Adrenal gland (tissue), 12 donors: Measurements from ENCODE around the gene THBS3. TPM values are rescaled to one million over a fixed set of nuclear protein-coding genes. Genes with fewer than 3 reads are reported as not detected.
A peak's percentile ranks its signal among the peaks of the same experiment; 100 is the strongest.

ENCODE experiments used
- DNase-seq, 7 donors: peaks; one replicate each; pipeline ENCODE4 v3.0.0-alpha.2; 2019 to 2020
- H3K27ac ChIP-seq, 5 donors: fragments of 200-600 bp; sonication (generic) in 4 of 5; 1 replicate in 3 of 5; 2 replicates in 2 of 5; pipeline versions ENCODE4 v1.5.1 to v1.8.0; 2016 to 2020; ENCODE audit warnings: mild to moderate bottlenecking in 1 of 5
- H3K27me3 ChIP-seq: fragments of 200-600 bp; 2 replicates; pipeline ENCODE4 v1.8.0; 2021
- H3K36me3 ChIP-seq, 2 donors: fragments of 200-600 bp; replicated peaks in 1 of 2; 1 replicate in 1 of 2; 2 replicates in 1 of 2; pipeline versions ENCODE4 v1.5.1 to v1.8.0; 2018 to 2022
- H3K4me1 ChIP-seq, 2 donors: fragments of 200-600 bp; replicated peaks in 1 of 2; 1 replicate in 1 of 2; 2 replicates in 1 of 2; pipeline versions ENCODE4 v1.5.1 to v1.8.0; 2018 to 2021
- H3K4me3 ChIP-seq, 4 donors: fragments of 200-600 bp; sonication (generic) in 3 of 4; one replicate each; pipeline ENCODE4 v1.5.1; 2016 to 2018
- H3K9me3 ChIP-seq, 3 donors: fragments of 200-600 bp; sonication (generic) in 1 of 3; replicated peaks in 1 of 3; 1 replicate in 2 of 3; 2 replicates in 1 of 3; pipeline versions ENCODE4 v1.5.1 to v1.8.0; 2016 to 2021
- CTCF ChIP-seq, 6 experiments: fragments of 450-650 bp in 4 of 6; fragments of 200-600 bp in 2 of 6; sonication (generic) in 1 of 6; IDR thresholded peaks; 1 replicate in 5 of 6; 2 replicates in 1 of 6; pipeline versions ENCODE4 v1.5.1 to v1.8.0; 2016 to 2021; ENCODE audit warnings: antibody characterized with exemption in 6 of 6, mild to moderate bottlenecking in 2 of 6, moderate library complexity in 1 of 6
- POLR2A ChIP-seq, 2 donors: fragments of 450-650 bp; IDR thresholded peaks; one replicate each; pipeline ENCODE4 v1.6.1; 2017; ENCODE audit warnings: antibody characterized with exemption in 2 of 2, mild to moderate bottlenecking in 2 of 2, moderate library complexity in 1 of 2
- WGBS, 4 donors: extraction: QIAGEN DNeasy Blood & Tissue Kit in 2 of 4; methylation state at CpG; one replicate each; pipeline versions ENCODE4 v1.1.5 to v1.1.7; 2013 to 2017; 5-methylcytosine and 5-hydroxymethylcytosine counted together
- intact Hi-C, 2 donors: fragments of 100-400 bp; cut with DNase I; formaldehyde crosslinking; loops; one replicate each; pipeline versions ENCODE4 v1.14.1 to v1.15.0; 2022 to 2023
- polyA plus RNA-seq, 3 donors: library from polyadenylated mRNA; stranded (reverse); fragments of 200-250 nt in 2 of 3; fragments of 350-450 nt in 1 of 3; fragmentation: Illumina TruSeq in 1 of 3; extraction: RNeasy Lipid Tissue Mini Kit (QIAGEN cat#74804) in 1 of 3; gene quantifications; one replicate each; pipeline ENCODE4 v1.2.3, GENCODE V29; 2013 to 2014
- total RNA-seq, 9 donors: library from RNA; depleted of rRNA in 4 of 9; stranded (reverse); fragments of >200 nt in 4 of 9; fragments of 120-200 nt in 1 of 9; fragmentation: NEBNext Ultra II Directional in 1 of 9; extraction: Animal tissue kit (Norgen Biotek cat#: 25700) in 1 of 9; gene quantifications; one replicate each; pipeline versions ENCODE4 v1.1.0 to v1.2.4, GENCODE V29; 2013 to 2023
- donor health status: healthy with polysubstance abuse.
- donor health status: Bipolar disorder and iron deficiency.
- donor health status: DM: yes; HTN: yes; CAD: no.
- donor health status: DM: no; HTN: no; CAD: no.
- donor health status: DM: no; HTN: no; CAD: no.
- donor health status: DM: yes; HTN: yes; CAD: no.

THBS3 gene
- total and polyA plus RNA-seq, 12 donors: 7.1 to 147 (median 16.7) TPM

GRCh38 chr1:155251566-155251965, 43.9 kb upstream of the THBS3 start:
- H3K4me1 ChIP-seq: peaks cover 22 to 37% of the 10 kb centered on the region in 2 donors

GRCh38 chr1:155250633-155251449, 43.1 kb upstream of the THBS3 start:
- intact Hi-C loops: loop anchor here (5.0 kb wide), 2 partner anchors 71 to 346 kb away; partner anchors contain the start of gene RUSC1 (in 2 of the 2)
- TF ChIP-seq CTCF (IDR thresholded peaks at IDR 0.05) (peak; percentile 100), POLR2A (IDR thresholded peaks at IDR 0.05) (no peak)
- peak; percentile 92 to 97 (median 94) for DNase-seq
- Histone ChIP-seq H3K36me3 (peaks cover 0 to 16% of the 10 kb centered on the region in 2 donors), H3K4me3 (peak overlapping the region in 1 of 4 donors; percentile 45), H3K27me3 (no peaks in the 10 kb centered on the region), H3K4me1 (peaks cover 22 to 33% of the 10 kb centered on the region in 2 donors), H3K9me3 (no peaks in the 10 kb centered on the region), H3K27ac (peak overlapping the region in 3 of 5 donors; percentile 58 to 81 (median 59))
- 14 to 30% (median 15%) methylated on average over 8 to 23 of the region's 23 CpGs for WGBS, 4 donors

More at GRCh38 chr1:155251566-155251965, 43.9 kb upstream of the THBS3 start:
- Histone ChIP-seq H3K9me3 (no peaks in the 10 kb centered on the region), H3K36me3 (peaks cover 0 to 16% of the 10 kb centered on the region in 2 donors), H3K4me3 (no peak overlapping the region), H3K27ac (peak overlapping the region in 2 of 5 donors; percentile 59 to 81), H3K27me3 (no peaks in the 10 kb centered on the region)
- WGBS, 4 donors: 48 to 79% (median 77%) methylated on average over 5 to 7 of the region's 7 CpGs
- intact Hi-C loops: loop anchor here (5.0 kb wide), 2 partner anchors 71 to 346 kb away; partner anchors contain the start of gene RUSC1 (in 2 of the 2)
- TF ChIP-seq POLR2A (IDR thresholded peaks at IDR 0.05) (no peak), CTCF (IDR thresholded peaks at IDR 0.05) (no peak)
- no peak for DNase-seq

GRCh38 chr1:155250246-155250632, 42.5 kb upstream of the THBS3 start:
- 30 to 32% (median 32%) methylated on average over 5 to 28 of the region's 28 CpGs; no CpG with 5 or more reads in 1 of the 4 donors for WGBS, 4 donors
- DNase-seq: no peak
- TF ChIP-seq POLR2A (IDR thresholded peaks at IDR 0.05): no peak
- no peak for TF ChIP-seq CTCF (IDR thresholded peaks at IDR 0.05)
- H3K4me1 ChIP-seq: peaks cover 22 to 30% of the 10 kb centered on the region in 2 donors
- intact Hi-C loops: loop anchor here (5.0 kb wide), 2 partner anchors 72 to 347 kb away; partner anchors contain the start of gene RUSC1 (in 2 of the 2)
- H3K4me3 ChIP-seq: peak overlapping the region in 1 of 4 donors; percentile 45
- H3K36me3 ChIP-seq: peaks cover 0 to 16% of the 10 kb centered on the region in 2 donors
- no peaks in the 10 kb centered on the region for H3K27me3 ChIP-seq
- peak overlapping the region in 2 of 5 donors; percentile 59 to 81 for H3K27ac ChIP-seq
- H3K9me3 ChIP-seq: no peaks in the 10 kb centered on the region
